HFF-Myc (cell line): ENCODE data around the gene MYH7.

Experiments
- DNase-seq: peaks from one replicate; pipeline ENCODE4 v3.0.0-alpha.2; 2011; ENCODE audit warnings: low read depth; ENCODE audit errors: extremely low read depth
- H3K4me3 ChIP-seq: replicated peaks from 2 replicates; pipeline ENCODE4 v1.5.1; 2011; ENCODE audit warnings: low read depth, mild to moderate bottlenecking, control low read depth, low read length
- TF ChIP-seq, protein P1 (sequence below): IDR thresholded peaks from 2 replicates; pipeline ENCODE4 v1.5.1; 2012; ENCODE audit warnings: mild to moderate bottlenecking, low read depth, low read length, control low read depth; ENCODE audit errors: missing control alignments

Gene MYH7

DNA sequence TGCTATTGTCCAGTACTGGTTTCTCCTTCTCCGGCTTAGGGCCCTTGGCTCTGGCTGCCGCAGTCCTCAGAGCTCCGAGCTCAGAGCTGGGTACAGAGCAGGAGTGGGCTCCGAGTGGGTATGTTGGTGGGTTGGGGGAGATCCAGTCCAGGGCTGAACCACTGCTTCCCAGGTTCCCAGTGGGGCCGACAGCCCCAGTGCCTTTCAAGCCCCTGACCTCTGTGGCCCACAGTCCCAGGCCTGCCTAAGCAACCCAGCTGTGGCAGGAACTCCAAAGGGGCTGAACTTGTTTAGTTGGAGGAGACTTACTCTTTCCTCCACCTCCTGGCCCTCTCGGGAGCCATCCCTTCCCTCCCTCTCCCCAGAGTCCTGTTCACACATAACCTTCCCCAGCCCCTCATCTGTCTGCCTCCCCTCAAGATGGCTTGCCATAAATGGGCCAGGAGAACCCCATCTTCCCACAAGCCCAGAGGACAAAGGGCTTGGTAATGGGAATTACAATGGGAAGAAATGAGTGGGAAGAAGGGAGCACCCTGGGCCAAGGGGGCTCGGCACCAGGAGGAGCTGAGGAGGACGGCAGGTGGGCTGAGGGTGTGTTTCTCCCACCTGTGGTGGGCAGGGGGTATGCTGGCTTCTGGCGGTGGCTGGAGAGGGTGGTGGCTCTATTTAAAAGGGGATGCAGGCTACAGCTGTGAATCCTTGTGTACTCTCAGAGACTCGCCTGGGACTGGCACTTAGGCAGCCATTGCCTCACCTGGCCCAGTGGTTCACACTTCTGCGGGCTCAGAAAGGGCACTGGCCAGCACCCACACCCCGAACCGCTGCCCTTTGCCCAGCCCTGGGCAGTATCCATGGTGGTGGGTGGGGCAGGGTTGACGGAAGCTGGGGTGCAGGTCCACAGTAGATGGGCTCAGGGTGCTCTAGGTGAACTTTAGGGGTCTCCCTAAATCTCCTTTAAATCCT is 23.6 kb downstream of the MYH7 start:
- no peak overlapping the region for H3K4me3 ChIP-seq
- no peak for DNase-seq
- TF ChIP-seq, protein P1, sequence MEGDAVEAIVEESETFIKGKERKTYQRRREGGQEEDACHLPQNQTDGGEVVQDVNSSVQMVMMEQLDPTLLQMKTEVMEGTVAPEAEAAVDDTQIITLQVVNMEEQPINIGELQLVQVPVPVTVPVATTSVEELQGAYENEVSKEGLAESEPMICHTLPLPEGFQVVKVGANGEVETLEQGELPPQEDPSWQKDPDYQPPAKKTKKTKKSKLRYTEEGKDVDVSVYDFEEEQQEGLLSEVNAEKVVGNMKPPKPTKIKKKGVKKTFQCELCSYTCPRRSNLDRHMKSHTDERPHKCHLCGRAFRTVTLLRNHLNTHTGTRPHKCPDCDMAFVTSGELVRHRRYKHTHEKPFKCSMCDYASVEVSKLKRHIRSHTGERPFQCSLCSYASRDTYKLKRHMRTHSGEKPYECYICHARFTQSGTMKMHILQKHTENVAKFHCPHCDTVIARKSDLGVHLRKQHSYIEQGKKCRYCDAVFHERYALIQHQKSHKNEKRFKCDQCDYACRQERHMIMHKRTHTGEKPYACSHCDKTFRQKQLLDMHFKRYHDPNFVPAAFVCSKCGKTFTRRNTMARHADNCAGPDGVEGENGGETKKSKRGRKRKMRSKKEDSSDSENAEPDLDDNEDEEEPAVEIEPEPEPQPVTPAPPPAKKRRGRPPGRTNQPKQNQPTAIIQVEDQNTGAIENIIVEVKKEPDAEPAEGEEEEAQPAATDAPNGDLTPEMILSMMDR: no peak

DNA sequence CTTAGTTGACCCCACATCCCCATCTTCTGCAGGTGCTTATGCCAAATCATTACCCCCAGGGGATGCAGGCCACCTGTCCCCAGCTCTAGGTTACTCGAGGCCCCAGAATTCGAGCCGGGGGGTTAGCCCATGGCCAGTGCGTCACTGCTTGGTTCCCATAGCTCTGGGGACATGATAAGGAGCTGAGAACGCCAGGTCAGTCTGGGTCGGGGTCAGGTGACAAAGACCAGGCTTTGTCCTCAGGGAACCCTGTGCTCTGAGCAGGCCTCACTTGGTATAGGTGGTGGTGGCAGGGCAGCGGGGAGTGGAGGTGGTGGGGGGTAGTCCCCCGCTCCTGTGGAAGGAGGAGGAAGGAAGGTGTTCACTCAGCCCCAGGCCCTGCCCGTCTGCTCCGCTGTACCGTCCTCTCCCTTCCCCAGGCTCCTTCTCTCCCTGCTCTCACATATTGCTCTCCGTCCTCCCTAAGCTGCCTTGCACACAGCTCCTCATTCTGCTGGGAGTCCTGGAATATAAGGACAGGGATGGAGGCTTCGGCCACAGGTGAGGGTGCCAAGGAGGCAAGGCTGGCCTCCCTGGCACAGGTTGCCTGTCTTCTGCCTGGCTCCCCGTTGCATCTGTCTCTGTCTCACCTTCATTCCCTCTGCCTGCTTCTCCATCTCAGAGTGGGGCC is 25.4 kb downstream of the MYH7 start:
- no peak for DNase-seq
- TF ChIP-seq, protein P1: no peak
- H3K4me3 ChIP-seq: no peak overlapping the region

DNA sequence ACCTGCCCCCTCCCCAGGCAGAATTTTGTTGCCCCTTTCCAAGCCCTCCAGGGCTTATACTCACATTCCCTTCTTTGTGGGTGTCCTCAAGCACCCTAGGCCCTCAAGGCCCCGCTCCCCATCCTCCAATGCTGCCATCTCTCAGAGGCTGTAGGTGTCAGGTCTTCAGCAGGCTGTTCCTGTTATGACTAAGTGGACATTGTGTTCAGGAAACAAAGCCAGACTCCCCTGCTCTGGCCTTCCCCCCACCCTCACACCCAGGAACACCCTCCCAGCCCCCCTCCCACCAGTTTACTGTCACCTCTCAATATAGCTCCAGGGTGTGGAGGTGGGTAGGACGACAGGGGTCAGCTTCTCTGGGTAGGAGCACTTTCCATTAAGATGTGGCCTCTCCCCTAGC is 26.0 kb downstream of the MYH7 start:
- DNase-seq: no peak
- no peak overlapping the region for H3K4me3 ChIP-seq
- TF ChIP-seq, protein P1: no peak

DNA sequence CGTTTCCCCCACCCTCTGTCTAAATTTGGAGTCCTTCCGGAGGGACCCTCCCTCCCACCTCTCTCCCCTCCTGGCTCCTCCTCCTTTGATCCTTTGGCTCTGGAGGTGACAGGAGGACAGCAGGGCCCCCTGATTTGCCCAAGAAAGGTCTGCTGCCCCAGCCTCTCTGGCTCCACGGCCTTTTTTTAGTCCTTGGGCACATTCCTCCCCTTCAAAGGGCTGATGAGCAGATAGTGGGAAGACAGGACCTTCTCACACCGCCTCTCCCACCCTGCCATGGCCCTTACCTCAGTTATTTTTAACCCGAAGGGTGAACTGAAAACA is 27.2 kb downstream of the MYH7 start:
- H3K4me3 ChIP-seq: no peak overlapping the region
- no peak for DNase-seq
- TF ChIP-seq, protein P1: no peak

DNA sequence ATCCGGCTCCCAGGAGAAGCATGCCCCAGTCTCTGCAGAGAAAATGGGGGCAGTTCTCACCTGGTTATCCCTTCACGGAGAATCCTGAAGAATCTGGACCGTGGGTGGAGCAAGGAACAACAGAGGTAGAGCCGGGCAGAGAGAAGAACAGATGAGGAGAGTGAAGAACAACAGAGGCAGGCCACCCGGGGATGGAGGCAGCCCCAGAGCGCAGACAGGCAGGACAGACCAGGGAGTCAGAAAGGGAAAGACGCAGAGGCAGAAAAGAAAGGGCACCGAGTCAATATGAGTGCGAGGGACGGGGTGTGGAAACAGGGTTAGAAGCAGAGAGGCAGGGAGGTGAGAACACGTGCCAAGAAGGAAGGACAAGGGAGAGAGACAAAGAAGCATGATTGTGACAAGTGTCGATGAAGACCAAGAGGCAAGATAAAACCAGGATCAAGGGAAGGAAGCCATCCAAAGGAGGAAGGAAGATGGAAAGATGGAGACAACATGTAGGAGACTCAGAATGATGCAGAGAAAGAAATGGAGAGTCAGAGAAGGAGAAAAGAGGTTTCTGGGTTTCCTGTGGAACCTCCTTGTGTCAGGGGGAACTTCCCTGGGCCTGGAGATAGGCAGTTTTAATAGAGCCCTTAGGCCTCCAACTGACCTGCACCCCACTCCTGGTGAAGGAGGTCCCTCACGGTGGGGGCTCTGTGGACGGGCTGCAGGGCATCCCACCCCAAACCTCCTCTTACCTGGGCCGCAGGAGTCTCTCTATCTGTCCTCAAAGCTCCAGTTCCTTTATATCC is 27.7 kb downstream of the MYH7 start, which contains the start of gene MYH6:
Gene MYH6, minus strand, starts transcription at position 758 of the 791 bp plus-strand sequence. CDS start 1,050 bp downstream, outside the sequence.
- no peak within 1 kb of the TSS for H3K4me3 ChIP-seq
- TF ChIP-seq, protein P1: no peak
- no peak for DNase-seq

DNA sequence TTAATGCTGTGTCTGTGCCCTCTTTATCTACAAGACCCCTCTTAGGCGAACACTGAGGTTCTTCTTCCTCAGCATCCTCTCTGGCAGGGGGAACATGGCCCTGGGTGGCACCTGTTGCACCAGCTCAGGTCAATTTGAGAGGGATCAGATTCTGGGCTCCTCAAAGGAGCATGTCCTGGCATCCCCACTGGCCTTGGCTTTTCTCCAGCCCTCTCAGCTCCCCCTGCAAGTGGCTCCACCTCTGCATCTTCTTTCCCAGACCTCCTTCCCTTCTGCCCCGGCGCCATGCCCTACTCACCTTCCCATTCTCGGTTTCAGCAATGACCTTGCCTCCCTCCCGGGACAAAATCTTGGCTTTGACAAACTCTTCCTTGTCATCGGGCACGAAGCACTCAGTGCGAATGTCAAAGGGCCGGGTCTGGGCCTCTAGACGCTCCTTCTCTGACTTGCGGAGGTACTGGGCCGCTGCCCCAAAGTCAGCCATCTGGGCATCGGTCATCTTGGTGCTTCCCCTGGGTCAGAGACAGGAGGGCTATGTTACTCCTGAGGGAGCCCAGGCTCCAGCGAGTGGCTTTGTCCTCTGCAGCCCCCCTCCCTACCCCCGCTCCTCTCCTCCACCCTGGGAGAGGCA is 28.6 kb downstream of the MYH7 start:
- H3K4me3 ChIP-seq: no peak overlapping the region
- DNase-seq: no peak
- TF ChIP-seq, protein P1: no peak
